ENCODE measurements around the gene WFS1.

DNA sequence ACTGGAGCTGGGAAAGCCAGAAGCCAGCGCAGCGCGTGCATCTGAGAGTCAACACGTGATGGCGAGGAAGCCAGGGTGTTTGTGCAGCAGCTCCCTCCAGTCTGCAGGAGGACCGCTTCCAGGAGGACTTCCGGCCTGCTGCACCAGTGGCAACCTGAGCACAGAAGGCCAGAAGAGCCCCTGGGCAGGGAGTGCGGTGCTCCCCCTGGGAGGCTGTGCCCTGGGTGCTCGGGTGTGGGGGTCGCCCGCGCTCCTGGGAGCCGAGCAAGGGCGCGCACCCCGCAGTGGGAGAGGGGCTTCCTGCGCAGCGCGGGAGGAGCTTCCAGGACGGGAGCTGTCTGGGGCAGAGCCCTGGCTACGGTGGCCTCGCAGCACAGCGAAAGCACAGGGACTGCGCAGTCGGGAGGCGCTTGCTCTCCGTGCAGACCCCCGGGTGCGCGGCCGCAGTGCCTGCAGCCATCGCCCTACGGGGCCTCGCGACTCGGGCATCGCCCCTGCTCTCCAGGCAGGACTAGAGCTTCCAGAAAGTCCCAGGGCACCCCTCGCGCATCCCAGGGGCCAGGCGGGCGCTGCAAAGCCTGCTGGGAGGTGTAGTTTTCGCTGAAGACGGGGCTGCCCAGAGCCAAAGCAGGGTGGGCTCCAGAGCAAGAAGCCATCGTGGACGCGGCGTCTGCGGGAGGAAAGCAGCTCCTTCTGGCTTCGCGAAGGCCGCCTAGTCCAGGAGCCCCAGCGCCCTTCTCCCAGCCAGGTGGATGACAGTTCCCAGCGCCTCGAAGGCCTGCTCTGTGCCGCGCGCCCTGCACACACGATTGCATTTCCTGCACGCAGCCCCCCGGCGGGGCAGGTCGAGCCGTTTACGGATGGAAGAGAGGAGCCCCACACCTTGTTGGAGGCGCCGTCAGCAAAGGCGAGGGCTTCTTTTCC is 24.1 kb upstream of the WFS1 start:
- no peak for TF ChIP-seq POLR2AphosphoS5 (IDR thresholded peaks at IDR 0.05)
- TF ChIP-seq, protein P1, sequence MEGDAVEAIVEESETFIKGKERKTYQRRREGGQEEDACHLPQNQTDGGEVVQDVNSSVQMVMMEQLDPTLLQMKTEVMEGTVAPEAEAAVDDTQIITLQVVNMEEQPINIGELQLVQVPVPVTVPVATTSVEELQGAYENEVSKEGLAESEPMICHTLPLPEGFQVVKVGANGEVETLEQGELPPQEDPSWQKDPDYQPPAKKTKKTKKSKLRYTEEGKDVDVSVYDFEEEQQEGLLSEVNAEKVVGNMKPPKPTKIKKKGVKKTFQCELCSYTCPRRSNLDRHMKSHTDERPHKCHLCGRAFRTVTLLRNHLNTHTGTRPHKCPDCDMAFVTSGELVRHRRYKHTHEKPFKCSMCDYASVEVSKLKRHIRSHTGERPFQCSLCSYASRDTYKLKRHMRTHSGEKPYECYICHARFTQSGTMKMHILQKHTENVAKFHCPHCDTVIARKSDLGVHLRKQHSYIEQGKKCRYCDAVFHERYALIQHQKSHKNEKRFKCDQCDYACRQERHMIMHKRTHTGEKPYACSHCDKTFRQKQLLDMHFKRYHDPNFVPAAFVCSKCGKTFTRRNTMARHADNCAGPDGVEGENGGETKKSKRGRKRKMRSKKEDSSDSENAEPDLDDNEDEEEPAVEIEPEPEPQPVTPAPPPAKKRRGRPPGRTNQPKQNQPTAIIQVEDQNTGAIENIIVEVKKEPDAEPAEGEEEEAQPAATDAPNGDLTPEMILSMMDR (IDR thresholded peaks at IDR 0.05), result no peak

Measured in suprapubic skin (tissue), 3 donors.